ENCODE results near the gene S100A5.

DNA sequence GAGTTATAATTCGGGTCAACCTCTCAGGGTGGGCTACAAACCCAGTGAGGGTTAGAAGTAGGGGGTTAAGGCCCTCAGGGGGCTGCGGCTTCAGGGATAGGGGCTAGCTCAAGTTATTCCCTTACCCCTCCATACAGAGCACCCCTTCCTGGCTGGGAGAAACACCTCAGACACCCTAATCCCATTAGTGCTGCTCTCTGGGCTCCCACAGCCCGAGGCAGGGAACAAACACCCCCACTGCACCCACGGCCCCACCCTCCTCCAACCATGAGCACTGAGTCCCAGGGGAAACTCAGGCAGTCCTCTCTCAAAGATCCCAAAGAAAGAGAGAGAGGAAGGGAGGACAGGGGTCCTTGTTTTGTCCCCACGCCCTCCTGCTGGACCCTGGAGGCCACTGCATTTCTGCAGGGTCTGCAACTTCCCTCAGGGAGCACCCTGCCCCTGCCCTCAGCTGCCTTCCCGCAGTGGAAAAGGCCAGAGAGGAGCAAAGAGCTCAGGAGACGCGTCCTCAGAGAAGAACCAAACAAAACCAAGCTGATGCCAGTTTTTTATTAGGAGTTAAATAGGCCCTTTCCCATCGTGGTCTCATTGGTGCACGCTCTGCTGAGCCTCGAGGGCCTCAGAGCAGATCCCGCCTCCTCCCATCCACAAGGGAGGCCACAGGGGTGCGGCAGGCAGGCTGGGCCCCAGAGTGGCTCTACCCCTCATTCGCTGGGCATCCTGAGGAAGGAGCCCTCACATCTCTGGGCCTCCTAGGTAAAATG is 6.2 kb upstream of the S100A5 start:
- TF ChIP-seq, protein P1, sequence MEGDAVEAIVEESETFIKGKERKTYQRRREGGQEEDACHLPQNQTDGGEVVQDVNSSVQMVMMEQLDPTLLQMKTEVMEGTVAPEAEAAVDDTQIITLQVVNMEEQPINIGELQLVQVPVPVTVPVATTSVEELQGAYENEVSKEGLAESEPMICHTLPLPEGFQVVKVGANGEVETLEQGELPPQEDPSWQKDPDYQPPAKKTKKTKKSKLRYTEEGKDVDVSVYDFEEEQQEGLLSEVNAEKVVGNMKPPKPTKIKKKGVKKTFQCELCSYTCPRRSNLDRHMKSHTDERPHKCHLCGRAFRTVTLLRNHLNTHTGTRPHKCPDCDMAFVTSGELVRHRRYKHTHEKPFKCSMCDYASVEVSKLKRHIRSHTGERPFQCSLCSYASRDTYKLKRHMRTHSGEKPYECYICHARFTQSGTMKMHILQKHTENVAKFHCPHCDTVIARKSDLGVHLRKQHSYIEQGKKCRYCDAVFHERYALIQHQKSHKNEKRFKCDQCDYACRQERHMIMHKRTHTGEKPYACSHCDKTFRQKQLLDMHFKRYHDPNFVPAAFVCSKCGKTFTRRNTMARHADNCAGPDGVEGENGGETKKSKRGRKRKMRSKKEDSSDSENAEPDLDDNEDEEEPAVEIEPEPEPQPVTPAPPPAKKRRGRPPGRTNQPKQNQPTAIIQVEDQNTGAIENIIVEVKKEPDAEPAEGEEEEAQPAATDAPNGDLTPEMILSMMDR (conservative IDR thresholded peaks at IDR 0.05; ENCODE audit: low read length) = no peak
- no peak for TF ChIP-seq EZH2phosphoT487 (IDR thresholded peaks at IDR 0.05; ENCODE audit: borderline replicate concordance, low read depth, low read length)
